Measurements from ENCODE around the gene POU2F3. TPM values are rescaled to one million over a fixed set of nuclear protein-coding genes. Genes with fewer than 3 reads are reported as not detected.

POU2F3 gene
- total RNA-seq, 1 experiment from 2014 or later = 2.6 TPM

GRCh38 chr11:120228794-120229384 lies 11.1 kb upstream of the POU2F3 start:
- peaks cover 22% of the 10 kb centered on the region for H3K27me3 Mint-ChIP-seq (ENCODE audit: unreplicated experiment)
- DNase-seq = no peak
- BruUV-seq (replicated peaks) = no TSS peak
- H3K36me3 Mint-ChIP-seq (ENCODE audit: insufficient read depth, unreplicated experiment) = no peaks in the 10 kb centered on the region
- H3K4me3 Mint-ChIP-seq (ENCODE audit: low read depth, unreplicated experiment) = no peak overlapping the region
- H3K4me1 Mint-ChIP-seq (ENCODE audit: low read depth, unreplicated experiment) = no peaks in the 10 kb centered on the region
- H3K9me3 Mint-ChIP-seq (ENCODE audit: low read depth, unreplicated experiment) = no peaks in the 10 kb centered on the region
- H3K27ac Mint-ChIP-seq (ENCODE audit: unreplicated experiment) = no peak overlapping the region
- intact Hi-C loops (cut with micrococcal nuclease; ENCODE audit: unreplicated experiment) = loop anchor here (1.0 kb wide), 1 partner anchor 57 kb away; no protein-coding TSS in a partner anchor
- CTCF ChIA-PET = interaction anchor here (0.7 kb wide), 1 partner anchor 482 kb away, joined by 3 read pairs; no protein-coding TSS in a partner anchor
- TF ChIP-seq CTCF (IDR thresholded peaks at IDR 0.05; ENCODE audit: unreplicated experiment) = no peak

- CTCF ChIA-PET = interaction anchor here (0.7 kb wide), 1 partner anchor 481 kb away, joined by 3 read pairs; no protein-coding TSS in a partner anchor
- Mint-ChIP-seq H3K27me3 (ENCODE audit: unreplicated experiment) (peaks cover 30% of the 10 kb centered on the region), H3K4me1 (ENCODE audit: low read depth, unreplicated experiment) (no peaks in the 10 kb centered on the region), H3K4me3 (ENCODE audit: low read depth, unreplicated experiment) (no peak overlapping the region), H3K27ac (ENCODE audit: unreplicated experiment) (no peak overlapping the region), H3K36me3 (ENCODE audit: insufficient read depth, unreplicated experiment) (no peaks in the 10 kb centered on the region), H3K9me3 (ENCODE audit: low read depth, unreplicated experiment) (no peaks in the 10 kb centered on the region)
- intact Hi-C loops (cut with micrococcal nuclease; ENCODE audit: unreplicated experiment) = loop anchor here (1.0 to 10.0 kb wide), 2 partner anchors 57 to 265 kb away; no protein-coding TSS in a partner anchor
- peak; percentile 36 for DNase-seq
- BruUV-seq (replicated peaks) = no TSS peak
- peak; percentile 33 for TF ChIP-seq CTCF (IDR thresholded peaks at IDR 0.05; ENCODE audit: unreplicated experiment)
Observed at GRCh38 chr11:120229451-120230424, 10.2 kb upstream of the POU2F3 start.

DNA sequence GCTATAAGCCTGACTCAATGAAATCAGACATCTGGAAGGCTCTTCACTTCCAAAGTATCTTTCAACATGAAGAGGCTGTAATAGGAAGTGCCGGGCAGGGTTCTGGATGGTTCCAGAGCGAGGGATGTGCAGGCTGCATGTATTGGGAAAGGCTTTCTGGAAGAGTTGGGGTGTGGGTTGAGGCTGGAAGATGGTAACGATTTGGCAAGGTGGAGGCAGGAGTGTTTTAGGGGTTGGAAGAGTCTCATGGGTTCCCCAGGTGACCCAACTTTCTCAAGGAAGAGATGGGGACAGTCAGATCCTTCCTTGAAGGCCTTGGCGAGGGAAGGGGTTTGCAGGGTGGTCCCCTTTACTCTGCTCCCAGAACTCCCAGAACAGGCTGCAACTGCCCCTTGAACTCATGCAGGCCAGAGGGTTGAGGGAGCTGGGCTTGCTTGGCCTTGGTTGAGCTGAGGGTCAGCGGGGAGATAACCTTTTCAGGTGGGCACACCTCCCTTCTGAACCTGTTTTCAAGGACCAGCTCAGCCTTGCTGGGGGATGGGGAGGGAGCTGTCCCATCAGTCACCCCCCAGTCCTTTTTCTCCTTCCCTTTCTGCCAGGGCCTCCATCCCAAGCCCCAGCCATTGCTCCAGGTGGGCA lies 9.4 kb upstream of the POU2F3 start:
- CTCF ChIA-PET = no interaction called here
- DNase-seq = no peak
- Mint-ChIP-seq H3K4me1 (ENCODE audit: low read depth, unreplicated experiment) (no peaks in the 10 kb centered on the region), H3K27ac (ENCODE audit: unreplicated experiment) (no peak overlapping the region), H3K9me3 (ENCODE audit: low read depth, unreplicated experiment) (no peaks in the 10 kb centered on the region), H3K36me3 (ENCODE audit: insufficient read depth, unreplicated experiment) (no peaks in the 10 kb centered on the region), H3K4me3 (ENCODE audit: low read depth, unreplicated experiment) (no peak overlapping the region), H3K27me3 (ENCODE audit: unreplicated experiment) (peaks cover 35% of the 10 kb centered on the region)
- BruUV-seq (replicated peaks) = no TSS peak
- TF ChIP-seq CTCF (IDR thresholded peaks at IDR 0.05; ENCODE audit: unreplicated experiment) = no peak
- intact Hi-C loops (cut with micrococcal nuclease; ENCODE audit: unreplicated experiment) = loop anchor here (10.0 kb wide), 1 partner anchor 264 kb away; no protein-coding TSS in a partner anchor

DNA sequence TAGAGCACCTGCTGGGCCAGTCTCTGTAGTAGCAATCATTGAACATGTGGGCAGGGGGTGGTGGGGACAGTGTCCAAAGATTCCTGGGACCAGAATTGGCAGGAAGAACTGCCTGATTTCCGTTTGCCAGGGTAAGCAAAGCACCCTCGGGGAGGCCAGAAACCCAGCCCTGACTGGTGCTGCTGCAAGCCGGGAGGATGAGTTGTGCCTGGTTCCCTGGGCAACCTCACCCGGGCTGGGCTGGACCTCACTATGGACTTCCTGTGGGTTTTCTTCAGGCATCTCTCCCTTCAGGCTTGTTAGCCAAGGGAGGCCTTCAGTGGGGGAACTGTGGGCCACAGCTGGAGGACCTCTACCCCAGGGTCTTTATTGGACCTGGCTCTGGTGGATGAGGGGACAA lies 8.0 kb upstream of the POU2F3 start:
- H3K27me3 Mint-ChIP-seq (ENCODE audit: unreplicated experiment) = peaks cover 38% of the 10 kb centered on the region
- intact Hi-C loops (cut with micrococcal nuclease; ENCODE audit: unreplicated experiment) = loop anchor here (10.0 kb wide), 1 partner anchor 263 kb away; no protein-coding TSS in a partner anchor
- no peaks in the 10 kb centered on the region for H3K9me3 Mint-ChIP-seq (ENCODE audit: low read depth, unreplicated experiment)
- no peaks in the 10 kb centered on the region for H3K36me3 Mint-ChIP-seq (ENCODE audit: insufficient read depth, unreplicated experiment)
- no TSS peak for BruUV-seq (replicated peaks)
- no peak overlapping the region for H3K4me3 Mint-ChIP-seq (ENCODE audit: low read depth, unreplicated experiment)
- no peak for DNase-seq
- CTCF ChIA-PET = no interaction called here
- no peak overlapping the region for H3K27ac Mint-ChIP-seq (ENCODE audit: unreplicated experiment)
- no peaks in the 10 kb centered on the region for H3K4me1 Mint-ChIP-seq (ENCODE audit: low read depth, unreplicated experiment)
- no peak for TF ChIP-seq CTCF (IDR thresholded peaks at IDR 0.05; ENCODE audit: unreplicated experiment)

Measured in Calu3 (cell line).